ENCODE results near the gene BMP8B. TPM values are rescaled to one million over a fixed set of nuclear protein-coding genes. Genes with fewer than 3 reads are reported as not detected.

The BMP8B gene
- total RNA-seq, 1 experiment from 2014 or later = 5.9 TPM

- H3K36me3 ChIP-seq (ENCODE audit: control insufficient read depth, insufficient read depth, low read length) = no peaks in the 10 kb centered on the region
- H3K4me1 Mint-ChIP-seq (ENCODE audit: low read depth, unreplicated experiment) = no peaks in the 10 kb centered on the region
- TF ChIP-seq, protein P1, sequence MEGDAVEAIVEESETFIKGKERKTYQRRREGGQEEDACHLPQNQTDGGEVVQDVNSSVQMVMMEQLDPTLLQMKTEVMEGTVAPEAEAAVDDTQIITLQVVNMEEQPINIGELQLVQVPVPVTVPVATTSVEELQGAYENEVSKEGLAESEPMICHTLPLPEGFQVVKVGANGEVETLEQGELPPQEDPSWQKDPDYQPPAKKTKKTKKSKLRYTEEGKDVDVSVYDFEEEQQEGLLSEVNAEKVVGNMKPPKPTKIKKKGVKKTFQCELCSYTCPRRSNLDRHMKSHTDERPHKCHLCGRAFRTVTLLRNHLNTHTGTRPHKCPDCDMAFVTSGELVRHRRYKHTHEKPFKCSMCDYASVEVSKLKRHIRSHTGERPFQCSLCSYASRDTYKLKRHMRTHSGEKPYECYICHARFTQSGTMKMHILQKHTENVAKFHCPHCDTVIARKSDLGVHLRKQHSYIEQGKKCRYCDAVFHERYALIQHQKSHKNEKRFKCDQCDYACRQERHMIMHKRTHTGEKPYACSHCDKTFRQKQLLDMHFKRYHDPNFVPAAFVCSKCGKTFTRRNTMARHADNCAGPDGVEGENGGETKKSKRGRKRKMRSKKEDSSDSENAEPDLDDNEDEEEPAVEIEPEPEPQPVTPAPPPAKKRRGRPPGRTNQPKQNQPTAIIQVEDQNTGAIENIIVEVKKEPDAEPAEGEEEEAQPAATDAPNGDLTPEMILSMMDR (IDR thresholded peaks at IDR 0.05; ENCODE audit: insufficient read depth in 1 of 2, low read depth in 1 of 2, low read length in 1 of 2, severe bottlenecking in 1 of 2, unreplicated experiment in 1 of 2) = no peak
- H3K4me1 ChIP-seq = no peaks in the 10 kb centered on the region
- intact Hi-C loops (cut with micrococcal nuclease; ENCODE audit: unreplicated experiment) = loop anchor here (5.0 kb wide), 1 partner anchor 75 kb away; no protein-coding TSS in a partner anchor
- H3K27ac Mint-ChIP-seq (ENCODE audit: unreplicated experiment) = no peak overlapping the region
- no TSS peak for BruUV-seq (replicated peaks)
- CTCF ChIA-PET = no interaction called here
- H3K4me3 Mint-ChIP-seq (ENCODE audit: unreplicated experiment) = no peak overlapping the region
- H3K36me3 Mint-ChIP-seq (ENCODE audit: insufficient read depth, unreplicated experiment) = no peaks in the 10 kb centered on the region
- H3K27me3 ChIP-seq (replicated peaks; ENCODE audit: control insufficient read depth, insufficient read depth, low read length) = no peaks in the 10 kb centered on the region
- no peaks in the 10 kb centered on the region for H3K9me3 Mint-ChIP-seq (ENCODE audit: unreplicated experiment)
- DNase-seq = no peak
- H3K4me3 ChIP-seq (ENCODE audit: low read depth, low read length) = no peak overlapping the region
- peaks cover 17% of the 10 kb centered on the region for H3K27me3 Mint-ChIP-seq (ENCODE audit: insufficient read depth, unreplicated experiment)
- no peaks in the 10 kb centered on the region for H3K9me3 ChIP-seq
- POLR2A ChIA-PET = no interaction called here
Measured at GRCh38 chr1:39722495-39722894, 66.2 kb downstream of the BMP8B start.

GRCh38 chr1:39721664-39722063 lies 67.0 kb downstream of the BMP8B start:
- no TSS peak for BruUV-seq (replicated peaks)
- no peaks in the 10 kb centered on the region for H3K9me3 ChIP-seq
- TF ChIP-seq, protein P1 (IDR thresholded peaks at IDR 0.05; ENCODE audit: insufficient read depth in 1 of 2, low read depth in 1 of 2, low read length in 1 of 2, severe bottlenecking in 1 of 2, unreplicated experiment in 1 of 2) = no peak
- Mint-ChIP-seq H3K27me3 (ENCODE audit: insufficient read depth, unreplicated experiment) (peaks cover 14% of the 10 kb centered on the region), H3K9me3 (ENCODE audit: unreplicated experiment) (no peaks in the 10 kb centered on the region), H3K4me1 (ENCODE audit: low read depth, unreplicated experiment) (no peaks in the 10 kb centered on the region), H3K36me3 (ENCODE audit: insufficient read depth, unreplicated experiment) (no peaks in the 10 kb centered on the region), H3K27ac (ENCODE audit: unreplicated experiment) (no peak overlapping the region), H3K4me3 (ENCODE audit: unreplicated experiment) (no peak overlapping the region)
- CTCF ChIA-PET = no interaction called here
- no peaks in the 10 kb centered on the region for H3K4me1 ChIP-seq
- POLR2A ChIA-PET = no interaction called here
- DNase-seq = no peak
- H3K27me3 ChIP-seq (replicated peaks; ENCODE audit: control insufficient read depth, insufficient read depth, low read length) = no peaks in the 10 kb centered on the region
- no peaks in the 10 kb centered on the region for H3K36me3 ChIP-seq (ENCODE audit: control insufficient read depth, insufficient read depth, low read length)
- intact Hi-C loops (cut with micrococcal nuclease; ENCODE audit: unreplicated experiment) = loop anchor here (5.0 kb wide), 1 partner anchor 76 kb away; no protein-coding TSS in a partner anchor
- no peak overlapping the region for H3K4me3 ChIP-seq (ENCODE audit: low read depth, low read length)

DNA sequence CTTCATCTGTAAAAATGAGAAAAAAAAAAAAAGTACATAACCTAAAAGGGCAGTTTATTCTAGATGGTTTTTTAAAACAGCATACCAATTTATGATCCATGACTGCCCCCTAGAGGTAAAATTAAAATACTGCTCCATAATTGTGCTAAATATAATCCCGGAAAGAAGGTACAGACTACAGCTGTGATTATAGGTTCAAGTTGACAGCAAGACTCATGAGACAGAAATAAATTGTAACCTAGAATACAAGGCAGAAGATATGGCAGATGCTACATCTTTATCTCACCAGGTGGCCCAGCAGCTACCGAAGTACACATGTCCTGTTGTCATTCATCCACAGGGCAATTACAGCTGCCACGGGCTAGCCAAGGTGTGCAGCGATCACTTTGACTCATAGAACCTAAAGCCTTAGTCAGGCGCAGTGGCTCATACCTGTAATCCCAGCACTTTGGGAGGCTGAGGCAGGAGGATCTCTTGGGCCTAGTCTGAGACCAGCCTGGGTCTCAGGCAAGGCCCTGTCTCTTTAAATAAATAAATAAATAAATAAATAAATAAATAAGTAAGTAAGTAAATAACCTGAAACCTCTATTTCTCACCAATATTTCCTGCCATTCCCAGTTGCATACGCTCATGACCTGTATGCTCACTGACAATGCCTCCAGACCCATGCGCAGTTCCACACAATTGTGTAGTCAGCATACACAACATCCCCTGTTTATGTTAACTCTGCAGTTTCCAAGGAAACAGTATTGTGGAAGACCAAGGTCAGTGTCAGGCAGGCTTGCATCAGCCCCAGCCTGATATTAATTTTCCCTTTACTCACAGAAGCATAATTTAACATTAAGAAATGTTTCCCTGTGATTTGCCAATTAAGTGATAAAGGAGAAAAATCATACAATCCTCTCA lies 68.3 kb downstream of the BMP8B start:
- intact Hi-C loops (cut with micrococcal nuclease; ENCODE audit: unreplicated experiment) = loop anchor here (1.0 to 5.0 kb wide), 3 partner anchors 18 to 114 kb away; no protein-coding TSS in a partner anchor
- H3K9me3 ChIP-seq = no peaks in the 10 kb centered on the region
- H3K9me3 Mint-ChIP-seq (ENCODE audit: unreplicated experiment) = no peaks in the 10 kb centered on the region
- H3K4me3 ChIP-seq (ENCODE audit: low read depth, low read length) = no peak overlapping the region
- ChIA-PET CTCF (interaction anchor here (0.7 to 1.5 kb wide), 5 partner anchors 18 to 114 kb away, joined by 3 to 7 read pairs (median 3); partner anchors contain the start of gene PPIE), POLR2A (interaction anchor here (0.5 kb wide), 1 partner anchor 18 kb away, joined by 3 read pairs; no protein-coding TSS in a partner anchor)
- H3K27me3 ChIP-seq (replicated peaks; ENCODE audit: control insufficient read depth, insufficient read depth, low read length) = no peaks in the 10 kb centered on the region
- BruUV-seq (replicated peaks) = no TSS peak
- no peaks in the 10 kb centered on the region for H3K36me3 ChIP-seq (ENCODE audit: control insufficient read depth, insufficient read depth, low read length)
- no peaks in the 10 kb centered on the region for H3K4me1 Mint-ChIP-seq (ENCODE audit: low read depth, unreplicated experiment)
- DNase-seq = peak in 1 of 2 experiments; percentile 54
- no peaks in the 10 kb centered on the region for H3K36me3 Mint-ChIP-seq (ENCODE audit: insufficient read depth, unreplicated experiment)
- no peak overlapping the region for H3K4me3 Mint-ChIP-seq (ENCODE audit: unreplicated experiment)
- no peak overlapping the region for H3K27ac Mint-ChIP-seq (ENCODE audit: unreplicated experiment)
- H3K4me1 ChIP-seq = no peaks in the 10 kb centered on the region
- peaks cover 8% of the 10 kb centered on the region for H3K27me3 Mint-ChIP-seq (ENCODE audit: insufficient read depth, unreplicated experiment)
- TF ChIP-seq, protein P1 (IDR thresholded peaks at IDR 0.05; ENCODE audit: insufficient read depth in 1 of 2, low read depth in 1 of 2, low read length in 1 of 2, severe bottlenecking in 1 of 2, unreplicated experiment in 1 of 2) = peak; percentile 17 to 35

All from Caco-2 (cell line).